ENCODE measurements around the gene TMPRSS11A.

The TMPRSS11A gene, protein sequence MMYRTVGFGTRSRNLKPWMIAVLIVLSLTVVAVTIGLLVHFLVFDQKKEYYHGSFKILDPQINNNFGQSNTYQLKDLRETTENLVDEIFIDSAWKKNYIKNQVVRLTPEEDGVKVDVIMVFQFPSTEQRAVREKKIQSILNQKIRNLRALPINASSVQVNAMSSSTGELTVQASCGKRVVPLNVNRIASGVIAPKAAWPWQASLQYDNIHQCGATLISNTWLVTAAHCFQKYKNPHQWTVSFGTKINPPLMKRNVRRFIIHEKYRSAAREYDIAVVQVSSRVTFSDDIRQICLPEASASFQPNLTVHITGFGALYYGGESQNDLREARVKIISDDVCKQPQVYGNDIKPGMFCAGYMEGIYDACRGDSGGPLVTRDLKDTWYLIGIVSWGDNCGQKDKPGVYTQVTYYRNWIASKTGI

GRCh38 chr4:67963356-67963755 is at the start of gene TMPRSS11A:
TSS of gene TMPRSS11A (minus strand) at chr4:67963493. CDS start at chr4:67963393, 100 bp downstream.
- DNase-seq (ENCODE audit: low read depth in 2 of 2, low spot score in 1 of 2): no peak

- DNase-seq (ENCODE audit: low read depth in 2 of 2, low spot score in 1 of 2): no peak
These were observed 48.4 kb upstream of the TMPRSS11A start for GRCh38 chr4:68011684-68012083.

DNA sequence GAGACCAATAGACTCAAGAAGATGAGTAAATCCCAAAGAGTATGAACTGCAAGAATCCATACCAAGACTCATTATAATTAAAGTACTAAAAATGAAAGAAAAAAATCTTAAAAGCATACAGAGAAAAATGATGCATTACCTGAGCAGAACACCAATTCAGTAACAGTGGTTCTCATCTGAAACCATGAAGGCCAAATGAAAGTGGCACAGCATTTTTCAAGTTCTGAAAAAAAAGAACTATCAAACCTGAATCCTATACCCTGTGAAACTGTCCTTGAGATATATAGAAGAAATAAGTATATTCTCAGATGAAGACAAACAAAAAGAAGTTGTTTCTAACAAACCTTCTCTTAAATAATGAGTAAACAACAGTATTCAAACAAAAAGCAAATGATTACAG is 39.6 kb upstream of the TMPRSS11A start:
- no peak for DNase-seq (ENCODE audit: low read depth in 2 of 2, low spot score in 1 of 2)

- DNase-seq (ENCODE audit: low read depth in 2 of 2, low spot score in 1 of 2): no peak
These were observed 32.8 kb upstream of the TMPRSS11A start for GRCh38 chr4:67996127-67996526.

GRCh38 chr4:67988991-67989390 is 25.7 kb upstream of the TMPRSS11A start:
- no peak for DNase-seq (ENCODE audit: low read depth in 2 of 2, low spot score in 1 of 2)

GRCh38 chr4:67983333-67983732 is 20.0 kb upstream of the TMPRSS11A start:
- DNase-seq (ENCODE audit: low read depth in 2 of 2, low spot score in 1 of 2): no peak

DNA sequence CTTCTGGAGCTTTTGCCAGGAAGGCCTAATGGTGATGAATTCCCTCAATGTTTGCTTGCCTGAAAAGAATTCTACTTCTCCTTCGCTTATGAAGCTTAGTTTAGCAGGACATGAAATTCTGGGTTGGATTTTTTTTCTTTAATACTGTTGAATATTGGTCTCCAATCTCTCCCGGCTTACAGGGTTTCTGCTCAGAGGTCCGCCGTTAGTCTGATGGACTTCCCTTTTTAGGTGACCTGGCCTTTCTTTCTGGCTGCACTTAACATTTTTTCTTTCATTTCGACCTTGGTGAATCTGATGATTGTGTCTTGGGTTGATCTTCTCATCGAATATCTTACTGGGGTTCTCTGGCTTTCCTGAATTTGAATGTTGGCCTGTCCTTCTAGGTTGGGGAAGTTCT is 17.2 kb upstream of the TMPRSS11A start:
- DNase-seq (ENCODE audit: low read depth in 2 of 2, low spot score in 1 of 2): no peak

GRCh38 chr4:67973608-67974007 is 10.3 kb upstream of the TMPRSS11A start:
- no peak for DNase-seq (ENCODE audit: low read depth in 2 of 2, low spot score in 1 of 2)

DNA sequence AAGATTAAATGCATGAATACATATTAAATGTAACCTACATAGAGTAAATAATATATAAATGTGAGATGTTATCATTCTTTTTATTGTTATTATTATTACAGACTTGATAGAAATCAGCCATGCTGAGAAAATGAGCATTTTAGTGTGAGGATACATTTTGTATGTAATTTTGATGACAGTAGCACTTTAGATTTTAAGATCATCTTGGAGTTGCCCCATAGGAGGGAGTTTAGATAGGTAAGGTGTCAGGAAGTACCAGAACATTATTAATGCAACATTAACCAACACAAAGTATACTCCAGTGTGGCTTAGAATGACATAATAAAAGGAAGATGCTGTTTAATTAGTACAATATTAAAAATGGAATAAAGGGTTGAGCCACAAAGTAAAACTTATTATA is 8.4 kb downstream of the TMPRSS11A start:
- DNase-seq (ENCODE audit: low read depth in 2 of 2, low spot score in 1 of 2): no peak

DNA sequence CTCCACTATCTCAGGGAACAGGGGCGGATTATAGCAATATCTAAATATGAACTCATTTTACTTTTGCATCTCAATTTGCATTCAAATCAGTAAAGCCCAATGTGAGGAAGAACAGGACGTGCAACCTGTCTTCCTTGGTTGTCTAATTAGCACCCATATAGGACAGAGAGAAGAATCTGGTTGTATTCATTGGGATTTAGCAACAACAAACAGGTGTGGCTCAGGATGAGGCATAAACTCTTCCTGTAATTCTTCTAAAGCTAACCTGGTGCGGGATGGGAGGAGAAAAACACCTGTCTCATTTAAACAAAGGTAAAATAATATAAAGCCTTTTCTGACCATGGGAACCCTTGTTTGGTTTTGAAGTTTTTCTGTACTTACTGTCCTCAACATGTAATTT is 22.2 kb downstream of the TMPRSS11A start:
- DNase-seq (ENCODE audit: low read depth in 2 of 2, low spot score in 1 of 2): no peak

GRCh38 chr4:67940506-67940905 is 22.8 kb downstream of the TMPRSS11A start:
- DNase-seq (ENCODE audit: low read depth in 2 of 2, low spot score in 1 of 2): no peak

DNA sequence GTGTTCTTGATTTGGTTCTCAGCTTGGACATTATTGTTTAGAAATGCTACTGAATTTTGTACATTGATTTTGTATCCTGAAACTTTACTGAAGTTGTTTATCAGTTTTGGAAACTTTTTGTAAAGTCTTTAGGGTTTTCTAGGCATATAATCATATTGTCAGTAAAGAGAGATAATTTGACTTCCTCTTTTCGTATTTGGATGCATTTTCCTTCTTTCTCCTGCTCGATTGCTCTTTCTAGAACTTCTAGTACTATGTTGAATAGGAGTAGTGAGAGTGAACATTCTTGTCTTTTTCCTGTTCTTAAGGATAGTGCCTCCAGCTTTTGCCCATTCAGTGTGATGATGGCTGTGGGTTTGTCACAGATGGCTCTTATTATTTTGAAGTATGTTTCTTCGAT is 24.1 kb downstream of the TMPRSS11A start:
- DNase-seq (ENCODE audit: low read depth in 2 of 2, low spot score in 1 of 2): no peak

- DNase-seq (ENCODE audit: low read depth in 2 of 2, low spot score in 1 of 2): no peak
These were observed 27.4 kb downstream of the TMPRSS11A start for GRCh38 chr4:67935888-67936287.

- DNase-seq (ENCODE audit: low read depth in 2 of 2, low spot score in 1 of 2): no peak
These were observed 28.7 kb downstream of the TMPRSS11A start for GRCh38 chr4:67934628-67935027.

GRCh38 chr4:67933755-67934154 is 29.5 kb downstream of the TMPRSS11A start:
- no peak for DNase-seq (ENCODE audit: low read depth in 2 of 2, low spot score in 1 of 2)

DNA sequence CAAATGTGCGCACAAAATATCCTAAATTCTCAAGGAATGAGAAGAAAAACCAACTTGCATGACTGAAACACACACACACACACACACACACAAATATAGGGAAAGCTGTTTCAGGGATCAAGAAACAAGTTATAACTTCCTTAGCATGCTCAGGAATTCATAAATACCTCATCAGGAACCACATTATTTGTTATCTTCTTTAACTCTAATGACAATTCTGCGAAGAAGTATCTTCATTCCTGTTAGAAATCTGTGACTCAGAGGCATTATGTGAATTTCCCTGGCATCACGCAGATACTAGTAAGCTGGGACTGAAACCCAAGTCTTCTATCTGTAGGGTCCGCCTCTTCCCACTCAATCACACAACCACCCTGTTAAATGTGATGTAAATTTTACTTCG is 30.3 kb downstream of the TMPRSS11A start:
- no peak for DNase-seq (ENCODE audit: low read depth in 2 of 2, low spot score in 1 of 2)

DNA sequence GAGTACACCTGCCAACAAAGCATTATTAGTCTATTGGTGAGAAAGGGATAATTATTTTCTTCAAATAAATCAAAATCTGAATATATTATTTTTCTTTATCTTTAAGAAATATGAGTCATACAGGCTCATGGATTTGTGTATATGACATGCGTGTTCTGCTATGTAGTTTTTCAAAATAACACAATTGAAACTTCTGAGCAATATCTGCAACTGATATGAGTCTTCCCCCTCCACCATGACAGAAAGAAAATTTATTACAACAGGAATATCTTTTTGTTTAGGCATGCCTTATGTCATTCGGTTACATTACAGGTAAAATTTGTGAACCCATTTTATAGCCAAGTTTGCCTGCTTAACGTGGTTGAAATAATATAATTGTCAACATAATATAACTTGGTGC is 32.0 kb downstream of the TMPRSS11A start:
- DNase-seq (ENCODE audit: low read depth in 2 of 2, low spot score in 1 of 2): no peak

DNA sequence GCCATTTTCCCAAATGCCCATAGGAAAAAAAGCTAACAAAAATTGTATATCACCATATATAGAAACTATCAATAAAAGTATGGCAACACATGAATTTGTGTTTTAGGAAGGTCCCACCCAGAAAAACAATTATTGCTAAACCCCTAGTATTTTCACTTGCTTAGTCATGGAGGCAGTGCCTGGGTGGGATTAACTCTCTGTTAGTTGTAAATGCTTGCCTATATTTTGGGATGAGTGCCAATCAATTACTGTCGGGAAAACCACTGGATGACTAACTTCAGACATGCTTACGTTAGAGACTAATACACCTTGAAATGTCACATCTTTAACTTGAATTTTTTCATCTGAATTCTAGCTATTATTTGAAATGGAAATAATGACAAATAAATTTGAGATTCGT is 33.9 kb downstream of the TMPRSS11A start:
- DNase-seq (ENCODE audit: low read depth in 2 of 2, low spot score in 1 of 2): no peak

- DNase-seq (ENCODE audit: low read depth in 2 of 2, low spot score in 1 of 2): no peak
These were observed 34.7 kb downstream of the TMPRSS11A start for GRCh38 chr4:67928546-67928945.

- DNase-seq (ENCODE audit: low read depth in 2 of 2, low spot score in 1 of 2): no peak
These were observed 36.0 kb downstream of the TMPRSS11A start for GRCh38 chr4:67927251-67927650.

- no peak for DNase-seq (ENCODE audit: low read depth in 2 of 2, low spot score in 1 of 2)
These were observed 36.8 kb downstream of the TMPRSS11A start for GRCh38 chr4:67926485-67926884.

GRCh38 chr4:67922697-67923096 is 40.6 kb downstream of the TMPRSS11A start:
- DNase-seq (ENCODE audit: low read depth in 2 of 2, low spot score in 1 of 2): no peak

- no peak for DNase-seq (ENCODE audit: low read depth in 2 of 2, low spot score in 1 of 2)
These were observed 44.9 kb downstream of the TMPRSS11A start for GRCh38 chr4:67918428-67918827.

Measured in stimulated activated CD8-positive, alpha-beta memory T cell treated with anti-CD3 and anti-CD28 coated beads, Interleukin-4, amount 100 ng/mL, for 1 hour (primary cell).